Trophoblast cell (in vitro differentiated cells and primary cell): Measurements from ENCODE around the gene ABCC4.

Source experiments
- DNase-seq, 2 donors: peaks; one replicate each; pipeline ENCODE4 v3.0.0-alpha.2; 2016
- H2AFZ ChIP-seq: 2 replicates; pipeline ENCODE4 v1.6.1; 2013; ENCODE audit warnings: low read length, moderate library complexity, mild to moderate bottlenecking; ENCODE audit not compliant: insufficient read depth, poor library complexity
- H2AK5ac ChIP-seq: 2 replicates; pipeline ENCODE4 v1.6.1; 2013; ENCODE audit warnings: mild to moderate bottlenecking, low read length
- H2BK120ac ChIP-seq: 2 replicates; pipeline ENCODE4 v1.6.1; 2013; ENCODE audit warnings: low read length, mild to moderate bottlenecking, moderate library complexity; ENCODE audit not compliant: insufficient read depth, poor library complexity
- H2BK12ac ChIP-seq: 2 replicates; pipeline ENCODE4 v1.6.1; 2013; ENCODE audit warnings: mild to moderate bottlenecking, low read length, moderate library complexity
- H2BK5ac ChIP-seq: 2 replicates; pipeline ENCODE4 v1.6.1; 2013; ENCODE audit warnings: low read length, low read depth, moderate library complexity, mild to moderate bottlenecking; ENCODE audit not compliant: poor library complexity
- H3K14ac ChIP-seq: 2 replicates; pipeline ENCODE4 v1.6.1; 2013; ENCODE audit warnings: mild to moderate bottlenecking, low read length
- H3K18ac ChIP-seq: 2 replicates; pipeline ENCODE4 v1.6.1; 2013; ENCODE audit warnings: mild to moderate bottlenecking, low read length
- H3K23ac ChIP-seq: 2 replicates; pipeline ENCODE4 v1.6.1; 2013; ENCODE audit warnings: low read length
- H3K27ac ChIP-seq: 2 replicates; pipeline ENCODE4 v1.5.1; 2013; ENCODE audit warnings: low read depth, mild to moderate bottlenecking, inconsistent platforms, low read length, moderate library complexity
- H3K27me3 ChIP-seq: 2 replicates; pipeline ENCODE4 v1.6.1; 2013; ENCODE audit warnings: inconsistent platforms, mild to moderate bottlenecking, low read length, moderate library complexity; ENCODE audit not compliant: insufficient read depth
- H3K36me3 ChIP-seq, 2 experiments: 1 replicate in 1 of 2; 2 replicates in 1 of 2; pipeline ENCODE4 v1.6.1; 2013; ENCODE audit warnings: low read length in 2 of 2, mild to moderate bottlenecking in 2 of 2, moderate library complexity in 1 of 2; ENCODE audit not compliant: insufficient read depth in 2 of 2, control insufficient read depth in 1 of 2
- H3K4ac ChIP-seq: 2 replicates; pipeline ENCODE4 v1.6.1; 2013; ENCODE audit warnings: low read depth, mild to moderate bottlenecking, low read length, moderate library complexity
- H3K4me1 ChIP-seq, 2 experiments: 1 replicate in 1 of 2; 2 replicates in 1 of 2; pipeline ENCODE4 v1.6.1; 2013; ENCODE audit warnings: low read length in 2 of 2, mild to moderate bottlenecking in 2 of 2, moderate library complexity in 1 of 2; ENCODE audit not compliant: insufficient read depth in 2 of 2, control insufficient read depth in 1 of 2
- H3K4me2 ChIP-seq: 2 replicates; pipeline ENCODE4 v1.6.1; 2013; ENCODE audit warnings: inconsistent platforms, mild to moderate bottlenecking, low read length, moderate library complexity
- H3K4me3 ChIP-seq: 2 replicates; pipeline ENCODE4 v1.5.1; 2013; ENCODE audit warnings: mild to moderate bottlenecking, low read depth, low read length, inconsistent platforms
- H3K79me1 ChIP-seq: one replicate; pipeline ENCODE4 v1.6.1; 2013; ENCODE audit warnings: low read length
- H3K79me2 ChIP-seq: 2 replicates; pipeline ENCODE4 v1.6.1; 2013; ENCODE audit warnings: low read length, mild to moderate bottlenecking; ENCODE audit not compliant: control insufficient read depth, insufficient read depth, poor library complexity
- H3K9ac ChIP-seq: 2 replicates; pipeline ENCODE4 v1.6.1; 2013; ENCODE audit warnings: mild to moderate bottlenecking, low read length
- H3K9me3 ChIP-seq: 2 replicates; pipeline ENCODE4 v1.6.1; 2013; ENCODE audit warnings: low read depth, mild to moderate bottlenecking, control low read depth, inconsistent platforms, low read length; ENCODE audit not compliant: insufficient read depth
- H4K12ac ChIP-seq: 2 replicates; pipeline ENCODE4 v1.6.1; 2013; ENCODE audit warnings: low read depth, mild to moderate bottlenecking, low read length, moderate library complexity
- H4K8ac ChIP-seq: 2 replicates; pipeline ENCODE4 v1.6.1; 2013; ENCODE audit warnings: low read depth, mild to moderate bottlenecking, low read length, moderate library complexity
- H4K91ac ChIP-seq: one replicate; pipeline ENCODE4 v1.6.1; 2013; ENCODE audit warnings: low read depth, mild to moderate bottlenecking, low read length, moderate library complexity
- WGBS: extraction: QIAGEN DNeasy Blood & Tissue Kit; methylation state at CpG from one replicate; pipeline ENCODE4 v1.1.7; 2013; ENCODE audit warnings: missing lambda C conversion rate; ENCODE audit not compliant: insufficient read length, insufficient coverage; ENCODE audit errors: extremely low coverage; 5-methylcytosine and 5-hydroxymethylcytosine counted together

Gene ABCC4

GRCh38 chr13:95074820-95075219 lies 226.4 kb downstream of the ABCC4 start:
- Histone ChIP-seq H3K9ac (no peak overlapping the region), H3K27me3 (no peaks in the 10 kb centered on the region), H3K4me1 (peaks cover 0 to 3% of the 10 kb centered on the region in 2 experiments), H3K14ac (no peak overlapping the region), H2BK5ac (no peak overlapping the region), H2BK12ac (no peak overlapping the region), H4K91ac (no peak overlapping the region), H2AK5ac (no peak overlapping the region), H4K8ac (no peak overlapping the region), H3K79me2 (no peaks in the 10 kb centered on the region), H2AFZ (no peak overlapping the region), H4K12ac (no peak overlapping the region), H3K4me3 (no peak overlapping the region), H3K23ac (no peak overlapping the region), H3K4ac (no peak overlapping the region), H2BK120ac (no peak overlapping the region), H3K79me1 (no peaks in the 10 kb centered on the region), H3K27ac (no peak overlapping the region), H3K9me3 (no peaks in the 10 kb centered on the region), H3K18ac (no peak overlapping the region), H3K4me2 (no peak overlapping the region), H3K36me3 (no peaks in the 10 kb centered on the region)
- no peak for DNase-seq
- 100% methylated on average over 1 of the region's 3 CpGs for WGBS

GRCh38 chr13:95073747-95074311 lies 227.4 kb downstream of the ABCC4 start:
- WGBS: no CpG with 5 or more reads among the region's 7 CpGs
- no peak overlapping the region for H2BK12ac ChIP-seq
- H2AK5ac ChIP-seq: no peak overlapping the region

GRCh38 chr13:95067303-95067702 lies 233.9 kb downstream of the ABCC4 start:
- Histone ChIP-seq H2AK5ac (no peak overlapping the region), H3K27ac (no peak overlapping the region), H3K18ac (no peak overlapping the region), H3K4ac (no peak overlapping the region), H3K79me1 (no peaks in the 10 kb centered on the region), H2BK5ac (no peak overlapping the region), H2AFZ (no peak overlapping the region), H4K8ac (no peak overlapping the region), H2BK12ac (no peak overlapping the region), H3K36me3 (no peaks in the 10 kb centered on the region), H4K91ac (no peak overlapping the region), H4K12ac (no peak overlapping the region), H3K27me3 (no peaks in the 10 kb centered on the region), H3K23ac (no peak overlapping the region), H3K4me3 (no peak overlapping the region), H3K79me2 (no peaks in the 10 kb centered on the region), H3K14ac (no peak overlapping the region), H3K9ac (no peak overlapping the region), H3K4me1 (no peaks in the 10 kb centered on the region), H3K4me2 (no peak overlapping the region), H3K9me3 (no peaks in the 10 kb centered on the region), H2BK120ac (no peak overlapping the region)
- no peak for DNase-seq
- WGBS: no CpG with 5 or more reads among the region's 3 CpGs

More at GRCh38 chr13:95073747-95074311, 227.4 kb downstream of the ABCC4 start:
- Histone ChIP-seq H3K9me3 (no peaks in the 10 kb centered on the region), H3K9ac (no peak overlapping the region), H2BK120ac (no peak overlapping the region), H3K14ac (no peak overlapping the region), H3K27me3 (no peaks in the 10 kb centered on the region), H4K91ac (no peak overlapping the region), H2BK5ac (no peak overlapping the region), H2AFZ (no peak overlapping the region), H4K8ac (no peak overlapping the region), H3K4me2 (no peak overlapping the region), H3K4me1 (peaks cover 0 to 3% of the 10 kb centered on the region in 2 experiments), H3K27ac (no peak overlapping the region), H3K79me2 (no peaks in the 10 kb centered on the region), H3K23ac (no peak overlapping the region), H4K12ac (no peak overlapping the region), H3K36me3 (no peaks in the 10 kb centered on the region), H3K4me3 (no peak overlapping the region), H3K18ac (no peak overlapping the region), H3K4ac (no peak overlapping the region), H3K79me1 (no peaks in the 10 kb centered on the region)
- DNase-seq: no peak

GRCh38 chr13:95060014-95060519 lies 241.2 kb downstream of the ABCC4 start:
- Histone ChIP-seq H2AFZ (no peak overlapping the region), H2BK12ac (no peak overlapping the region), H3K79me1 (no peaks in the 10 kb centered on the region), H3K9ac (no peak overlapping the region), H3K9me3 (no peaks in the 10 kb centered on the region), H3K36me3 (no peaks in the 10 kb centered on the region), H3K4ac (no peak overlapping the region), H3K27ac (no peak overlapping the region), H3K79me2 (no peaks in the 10 kb centered on the region), H4K8ac (no peak overlapping the region), H4K12ac (no peak overlapping the region), H2AK5ac (no peak overlapping the region), H2BK5ac (no peak overlapping the region), H3K18ac (no peak overlapping the region), H2BK120ac (no peak overlapping the region), H4K91ac (no peak overlapping the region), H3K4me1 (no peaks in the 10 kb centered on the region), H3K4me3 (no peak overlapping the region), H3K27me3 (no peaks in the 10 kb centered on the region), H3K4me2 (no peak overlapping the region), H3K23ac (no peak overlapping the region), H3K14ac (no peak overlapping the region)
- WGBS: no CpG with 5 or more reads among the region's 3 CpGs
- no peak for DNase-seq
